NCI-H2227 (cell line): ENCODE measurements around the gene YOD1.
A peak's percentile ranks its signal among the peaks of the same experiment; 100 is the strongest.

Experiments used
- DNase-seq: peaks from one replicate; lab custom pipeline; 2025; ENCODE audit not compliant: unreplicated experiment; lab: John Stamatoyannopoulos, UW

YOD1 gene

DNA sequence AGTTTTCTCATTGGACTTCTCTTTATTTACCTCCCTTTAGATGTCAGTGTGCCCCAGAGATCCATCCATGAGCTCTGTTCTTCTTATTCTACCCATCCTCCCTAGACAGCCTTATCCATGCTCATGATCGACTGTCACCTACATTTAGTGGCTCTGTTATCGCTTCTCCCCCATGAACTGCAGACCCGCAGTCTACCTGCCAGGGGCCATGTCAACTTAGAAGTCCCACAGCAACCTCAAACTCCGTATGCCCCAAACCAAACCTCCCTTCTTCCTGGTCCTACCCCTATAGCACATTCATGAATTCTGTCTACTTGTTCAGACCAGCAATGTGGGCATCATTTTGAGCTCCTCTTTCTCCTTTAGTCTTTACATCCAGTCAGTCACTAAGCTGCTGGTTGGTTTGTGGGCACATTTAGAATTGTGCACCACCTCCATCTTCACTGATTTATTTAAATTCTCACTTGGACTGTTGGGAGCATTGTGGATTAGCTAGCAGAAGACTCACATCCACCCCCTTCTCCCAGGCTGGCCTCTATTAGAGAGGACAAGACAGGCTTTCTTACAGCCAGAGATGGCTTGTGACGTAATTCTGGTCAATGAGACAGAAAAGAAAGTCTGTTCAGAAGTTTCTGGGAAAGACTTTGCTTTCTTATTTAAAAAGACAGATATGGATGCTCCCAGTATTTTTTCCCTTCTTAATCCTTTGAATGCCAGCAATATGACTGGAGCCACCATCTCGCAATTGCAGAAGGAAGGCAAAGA, 37.5 kb downstream of the YOD1 start:
- DNase-seq, result no peak

DNA sequence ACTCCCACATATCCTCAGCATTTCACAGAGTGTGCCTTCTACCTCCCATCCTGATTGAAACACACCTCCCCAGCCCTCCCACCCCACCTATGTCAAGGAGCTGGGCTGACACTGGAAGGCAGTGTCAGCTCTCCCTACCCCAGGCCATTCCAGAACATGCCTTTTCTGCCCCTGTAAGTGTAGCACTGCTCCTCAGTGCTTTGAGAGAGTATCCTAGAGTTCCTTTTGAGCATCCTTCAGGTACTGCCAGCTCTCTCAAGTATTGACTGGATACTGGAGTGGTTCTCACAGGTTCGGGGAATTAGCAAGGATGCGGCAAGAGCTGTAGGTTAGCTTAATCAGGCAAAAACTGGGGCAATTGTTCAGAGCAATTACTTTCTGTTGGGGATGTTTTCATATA, 40.3 kb downstream of the YOD1 start:
- DNase-seq, result no peak

DNA sequence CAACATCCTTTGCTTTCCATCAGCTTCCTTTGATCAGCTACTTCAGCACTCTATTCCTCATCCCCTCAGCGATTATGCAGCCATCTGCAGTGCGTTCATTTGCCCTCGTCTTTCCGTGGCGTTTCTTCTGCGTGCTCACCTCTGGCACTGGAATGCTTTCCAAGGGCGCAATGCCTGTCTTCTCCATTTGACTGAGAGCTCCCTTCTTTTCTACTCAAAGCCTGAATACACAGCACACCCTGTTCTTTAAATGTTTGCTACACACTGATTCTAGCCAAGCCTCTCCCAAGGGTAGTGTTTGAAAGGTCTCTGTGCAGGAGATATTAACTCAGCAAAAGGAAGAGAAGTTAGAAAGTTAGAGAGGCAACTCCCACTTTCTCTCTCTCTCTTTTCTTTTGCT, 41.1 kb downstream of the YOD1 start:
- DNase-seq, result no peak

DNA sequence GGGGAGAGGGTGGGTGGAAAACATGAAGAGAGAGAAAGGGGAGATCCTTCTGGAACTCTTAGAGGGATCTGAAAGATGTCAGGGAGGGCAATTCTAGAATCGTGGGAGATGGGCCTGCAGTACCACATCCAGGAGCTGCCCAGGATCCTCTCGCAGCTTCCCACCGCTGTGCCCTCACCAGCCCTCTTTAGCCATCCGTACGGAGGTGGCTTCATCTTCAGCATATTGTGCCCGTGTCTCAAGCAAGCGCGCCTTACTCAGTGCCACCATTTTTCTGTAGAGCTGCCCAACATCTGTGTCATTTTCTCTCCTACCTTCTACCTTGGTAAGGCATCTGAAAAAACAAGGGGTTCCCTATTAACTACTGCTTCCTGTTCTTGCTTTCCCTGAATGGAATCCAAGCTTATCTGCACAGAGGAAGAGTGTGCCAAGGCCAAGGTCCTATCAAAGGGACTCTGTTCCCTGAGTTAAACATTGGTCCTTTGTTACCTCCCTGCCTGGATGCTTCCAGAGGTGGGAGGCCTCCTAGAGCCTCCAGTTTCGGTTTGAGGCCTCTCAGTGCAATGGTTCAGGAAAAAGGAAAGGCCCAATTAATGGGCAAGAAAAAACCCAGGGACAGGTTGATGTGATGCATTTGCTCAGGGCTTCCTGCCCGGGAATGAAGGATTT, 41.7 kb downstream of the YOD1 start:
- DNase-seq, result no peak

DNA sequence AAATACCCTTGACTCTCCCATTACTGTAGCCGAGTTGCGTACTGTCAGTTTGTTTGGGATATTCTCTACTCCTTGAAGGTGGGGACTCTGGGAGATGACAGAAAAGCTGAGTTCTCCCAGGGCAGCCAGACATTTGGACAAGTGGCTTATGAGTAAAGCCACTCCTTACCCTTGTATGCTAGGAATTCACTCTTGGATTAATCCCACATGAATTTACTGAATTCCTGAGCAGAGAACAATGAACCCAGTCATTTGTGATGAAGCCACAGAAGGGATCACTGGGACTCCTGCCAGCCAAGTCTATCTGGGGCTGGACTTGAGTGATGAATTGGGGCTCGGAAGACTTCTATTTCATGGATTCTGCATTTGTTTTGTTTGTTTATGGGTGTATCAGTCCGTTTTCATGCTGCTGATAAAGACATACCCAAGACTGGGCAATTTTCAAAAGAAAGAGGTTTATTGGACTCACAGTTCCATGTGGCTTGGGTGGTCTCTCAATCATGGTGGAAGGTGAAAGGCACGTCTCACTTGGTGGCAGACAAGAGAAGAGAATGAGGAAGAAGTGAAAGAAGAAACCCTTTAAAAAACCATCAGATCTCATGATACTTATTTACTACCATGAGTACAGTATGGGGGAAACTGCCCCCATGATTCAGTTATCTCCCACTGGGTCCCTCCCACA, 43.5 kb downstream of the YOD1 start:
- DNase-seq, result no peak

DNA sequence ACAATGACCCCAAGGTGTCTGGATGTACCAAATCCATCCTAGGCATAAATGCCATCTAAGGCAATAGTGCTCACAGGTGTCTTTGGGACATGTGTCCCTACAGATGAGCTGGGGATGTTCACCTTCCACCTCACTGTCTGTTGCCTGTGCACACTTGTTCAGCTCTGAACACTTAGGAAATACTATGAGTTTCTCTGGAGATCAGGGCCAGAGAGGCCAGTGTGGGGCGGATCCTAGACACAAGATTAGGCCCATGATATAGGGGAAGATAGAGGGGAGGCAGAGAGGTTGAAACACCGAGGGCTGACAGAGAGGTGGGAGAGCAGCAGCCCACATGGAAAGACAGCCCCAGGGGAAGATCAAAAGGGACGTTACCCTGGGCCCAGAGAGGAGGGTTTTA, 44.1 kb downstream of the YOD1 start:
- no peak for DNase-seq

DNA sequence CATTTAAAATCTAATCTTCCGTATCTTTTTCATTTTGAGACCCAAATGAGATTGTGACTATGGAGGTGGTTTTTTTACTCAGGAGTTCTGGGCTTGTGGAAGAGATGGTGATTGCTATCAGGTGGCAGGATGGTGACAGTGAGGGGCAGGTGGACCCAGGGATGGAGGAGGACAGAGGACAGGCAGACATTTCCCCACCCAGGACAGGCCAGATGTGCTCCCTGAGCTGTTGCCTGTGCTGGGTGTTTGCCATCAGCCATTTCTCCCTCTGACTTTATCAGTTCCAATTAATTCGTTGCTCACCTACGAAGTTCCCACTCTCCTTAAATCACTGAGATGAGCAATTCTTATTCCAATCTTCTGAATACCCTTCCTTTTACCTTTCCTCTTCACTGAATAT, 44.9 kb downstream of the YOD1 start:
- DNase-seq, result no peak

DNA sequence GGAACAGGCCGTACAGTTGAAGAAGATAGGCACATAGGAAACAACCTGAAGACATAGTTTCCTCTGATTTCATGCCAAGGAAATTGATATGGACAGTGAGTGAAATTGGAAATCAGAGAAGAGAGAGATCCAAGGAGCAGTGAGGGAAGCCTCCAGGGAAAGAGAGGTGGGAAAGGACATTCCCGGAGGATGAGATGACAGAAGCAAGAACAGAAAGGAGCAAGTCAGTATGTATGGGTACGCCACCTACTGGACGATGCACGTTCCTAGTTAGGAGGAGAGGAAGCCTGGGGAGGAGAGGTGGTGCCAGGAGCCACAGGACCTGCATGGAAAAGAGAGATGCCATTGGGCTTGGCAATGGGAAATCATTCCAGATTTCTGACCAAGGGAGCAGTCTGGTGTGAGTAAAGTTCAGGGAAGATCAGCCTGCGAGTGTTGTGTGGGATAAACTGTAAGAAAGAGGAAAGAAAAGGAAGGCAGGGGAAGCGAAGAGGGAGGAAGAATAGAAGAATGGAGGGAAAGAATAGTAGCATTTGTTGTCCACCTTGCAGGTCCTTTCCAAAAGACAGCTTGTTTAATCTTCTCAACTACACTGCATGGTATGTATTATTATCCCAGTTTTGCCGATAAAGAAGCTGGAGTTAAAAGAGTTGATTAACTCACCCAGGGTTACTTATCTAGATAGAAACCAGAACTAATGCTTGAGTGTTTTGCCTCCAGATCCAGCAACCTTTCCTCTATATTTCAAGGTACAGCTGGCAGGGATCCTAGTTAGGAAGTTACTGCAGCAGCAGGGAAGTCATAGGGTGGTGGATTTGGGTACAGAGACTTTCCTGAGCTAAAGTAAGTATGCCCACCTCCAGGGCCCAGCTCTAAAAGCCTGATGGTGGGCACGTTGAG, 45.8 kb downstream of the YOD1 start:
- DNase-seq, result peak; percentile 49

DNA sequence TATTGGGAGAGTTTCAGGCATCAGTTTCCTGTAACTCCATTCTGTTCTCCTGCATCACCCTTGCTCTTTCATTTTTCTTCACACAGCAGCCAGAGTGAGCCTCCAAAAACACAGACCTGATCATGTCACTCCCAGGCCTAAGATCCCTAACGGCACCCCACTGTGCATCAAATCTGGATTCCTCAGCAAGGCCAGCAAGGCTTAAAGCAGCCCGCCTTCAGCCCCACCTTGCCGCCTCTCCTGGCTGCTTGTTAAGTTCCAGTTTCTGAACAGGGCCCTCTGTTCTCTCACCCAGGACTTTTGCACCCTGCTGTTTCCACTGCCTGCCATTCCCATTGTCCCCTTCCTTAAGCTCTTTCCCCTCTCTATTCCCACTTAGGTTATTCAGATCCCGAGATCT, 47.8 kb downstream of the YOD1 start:
- no peak for DNase-seq

DNA sequence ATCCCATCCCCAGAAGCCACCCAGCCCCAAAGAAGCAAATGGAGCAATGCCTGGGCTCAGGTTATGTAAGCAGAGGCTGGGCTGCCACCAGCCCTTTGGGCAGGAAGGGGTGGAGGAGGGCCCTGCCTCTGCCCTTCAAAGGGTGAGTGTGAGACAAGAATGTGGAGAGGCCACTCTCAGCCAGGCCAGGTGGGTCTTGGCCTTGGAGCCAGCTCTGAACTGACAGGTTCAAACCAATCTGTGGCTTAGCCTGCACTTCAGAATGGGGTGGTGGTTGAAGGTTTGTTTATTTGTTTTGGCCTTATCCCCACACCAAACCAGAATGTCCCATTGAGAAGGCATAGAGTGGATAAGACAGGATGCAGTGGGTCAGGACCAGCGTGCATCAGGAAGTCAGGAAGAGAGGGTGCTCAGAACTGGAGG, 48.3 kb downstream of the YOD1 start:
- DNase-seq, result no peak

DNA sequence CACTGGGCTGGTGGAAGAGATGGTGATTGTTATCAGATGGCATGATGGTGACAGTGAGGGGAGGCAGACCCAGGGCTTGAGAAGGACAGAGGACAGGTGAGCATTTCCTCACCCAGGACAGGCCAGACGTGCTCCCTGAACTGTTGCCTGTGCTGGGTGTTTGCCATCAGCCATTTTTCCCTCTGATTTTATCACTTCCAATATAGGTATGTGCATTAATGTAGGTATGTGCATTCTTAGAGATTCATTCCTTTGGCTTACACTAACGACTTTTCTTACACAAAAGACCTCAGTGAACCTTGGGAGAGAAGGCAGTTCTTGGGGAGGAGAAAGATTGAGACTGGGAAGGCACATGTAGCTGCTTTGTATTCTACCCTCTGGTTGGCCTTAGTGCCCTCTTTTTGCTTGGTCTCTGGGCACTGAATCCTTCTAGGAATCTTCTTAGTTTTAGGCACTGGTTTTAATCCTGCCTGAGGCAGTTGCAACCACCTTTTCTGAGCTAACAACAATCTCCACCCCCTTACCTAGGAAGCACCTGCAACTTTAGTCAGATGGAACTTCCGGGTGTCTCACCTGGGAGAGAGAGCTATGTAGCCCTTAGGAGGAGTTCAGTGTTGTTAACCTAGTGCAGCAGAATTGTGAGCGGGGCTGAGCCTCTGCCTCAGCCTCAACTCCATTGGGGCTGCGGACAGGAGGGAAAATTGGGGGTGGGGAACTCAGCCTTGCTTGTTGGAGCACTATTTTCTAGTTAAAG, 49.3 kb downstream of the YOD1 start:
- no peak for DNase-seq

DNA sequence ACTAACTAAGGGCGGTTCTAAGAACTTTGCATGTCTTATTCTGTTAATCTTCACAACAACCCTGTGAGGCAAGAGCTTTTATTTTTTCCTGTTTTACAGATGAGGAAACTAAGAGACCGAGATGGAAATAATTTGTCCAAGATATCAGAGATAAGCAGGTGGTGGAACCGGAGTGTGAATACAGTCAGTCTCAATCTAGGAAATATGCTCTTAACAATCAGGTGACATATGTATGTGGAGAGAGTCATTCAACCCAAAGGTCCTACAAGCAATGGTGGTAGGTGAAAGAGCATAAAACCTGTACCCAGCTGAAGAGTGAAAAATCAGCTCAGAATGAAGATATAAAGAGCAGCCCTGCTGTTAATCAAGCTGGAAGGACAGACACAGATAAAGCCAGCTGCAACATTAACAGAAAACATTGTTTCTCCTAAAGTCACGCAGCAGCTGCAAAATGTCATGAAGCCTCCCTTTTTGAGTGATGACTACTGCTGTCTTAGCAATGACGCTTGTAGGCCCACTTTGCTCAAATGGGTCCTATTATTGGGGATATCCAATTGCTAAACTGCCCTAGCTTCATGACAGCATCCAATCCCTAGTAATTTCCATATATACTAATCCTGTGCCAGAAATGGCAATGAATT, 50.2 kb downstream of the YOD1 start:
- DNase-seq, result no peak

DNA sequence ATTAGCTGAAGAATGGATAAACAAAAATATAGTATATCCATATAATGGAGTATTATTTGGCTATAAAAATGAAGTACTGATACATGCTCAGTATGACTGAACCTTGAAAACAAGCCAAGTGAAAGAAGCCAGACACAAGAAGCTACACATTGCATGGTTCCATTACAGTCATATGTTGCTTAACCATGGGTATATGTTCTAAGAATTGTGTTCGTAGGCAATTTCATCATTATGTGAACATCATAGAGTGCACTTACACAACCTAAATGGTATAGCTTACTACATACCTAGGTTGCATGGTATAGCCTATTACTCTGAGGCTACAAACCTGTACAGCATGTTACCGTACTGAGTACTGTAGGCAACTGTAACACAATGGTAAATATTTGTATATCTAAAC, 52.2 kb downstream of the YOD1 start:
- DNase-seq, result no peak
